Astrocyte of the cerebellum (primary cell): ENCODE data around the gene PARP8.

Experiments
- DNase-seq: peaks from one replicate; pipeline ENCODE4 v3.0.0-alpha.2; 2011; ENCODE audit warnings: low read depth
- H3K4me3 ChIP-seq: 2 replicates; pipeline ENCODE4 v1.5.1; 2011; ENCODE audit warnings: mild to moderate bottlenecking, low read depth, low read length, moderate library complexity
- in situ Hi-C: cut with HindIII; loops from 2 replicates; pipeline ENCODE4 v1.10.0; 2017; ENCODE audit warnings: low sequenced_read_pairs
- TF ChIP-seq, protein P1 (sequence below): IDR thresholded peaks from 2 replicates; pipeline ENCODE4 v1.5.1; 2012; ENCODE audit warnings: low read length, low read depth, moderate library complexity, mild to moderate bottlenecking; ENCODE audit errors: missing control alignments

PARP8 gene

GRCh38 chr5:50823568-50823967 is 157.1 kb downstream of the PARP8 start:
- no peak overlapping the region for H3K4me3 ChIP-seq
- TF ChIP-seq, protein P1, sequence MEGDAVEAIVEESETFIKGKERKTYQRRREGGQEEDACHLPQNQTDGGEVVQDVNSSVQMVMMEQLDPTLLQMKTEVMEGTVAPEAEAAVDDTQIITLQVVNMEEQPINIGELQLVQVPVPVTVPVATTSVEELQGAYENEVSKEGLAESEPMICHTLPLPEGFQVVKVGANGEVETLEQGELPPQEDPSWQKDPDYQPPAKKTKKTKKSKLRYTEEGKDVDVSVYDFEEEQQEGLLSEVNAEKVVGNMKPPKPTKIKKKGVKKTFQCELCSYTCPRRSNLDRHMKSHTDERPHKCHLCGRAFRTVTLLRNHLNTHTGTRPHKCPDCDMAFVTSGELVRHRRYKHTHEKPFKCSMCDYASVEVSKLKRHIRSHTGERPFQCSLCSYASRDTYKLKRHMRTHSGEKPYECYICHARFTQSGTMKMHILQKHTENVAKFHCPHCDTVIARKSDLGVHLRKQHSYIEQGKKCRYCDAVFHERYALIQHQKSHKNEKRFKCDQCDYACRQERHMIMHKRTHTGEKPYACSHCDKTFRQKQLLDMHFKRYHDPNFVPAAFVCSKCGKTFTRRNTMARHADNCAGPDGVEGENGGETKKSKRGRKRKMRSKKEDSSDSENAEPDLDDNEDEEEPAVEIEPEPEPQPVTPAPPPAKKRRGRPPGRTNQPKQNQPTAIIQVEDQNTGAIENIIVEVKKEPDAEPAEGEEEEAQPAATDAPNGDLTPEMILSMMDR = no peak
- DNase-seq = no peak
- in situ Hi-C loops = no loop called here

GRCh38 chr5:50824109-50824508 is 157.7 kb downstream of the PARP8 start:
- H3K4me3 ChIP-seq = no peak overlapping the region
- DNase-seq = no peak
- TF ChIP-seq, protein P1 = no peak
- in situ Hi-C loops = no loop called here

DNA sequence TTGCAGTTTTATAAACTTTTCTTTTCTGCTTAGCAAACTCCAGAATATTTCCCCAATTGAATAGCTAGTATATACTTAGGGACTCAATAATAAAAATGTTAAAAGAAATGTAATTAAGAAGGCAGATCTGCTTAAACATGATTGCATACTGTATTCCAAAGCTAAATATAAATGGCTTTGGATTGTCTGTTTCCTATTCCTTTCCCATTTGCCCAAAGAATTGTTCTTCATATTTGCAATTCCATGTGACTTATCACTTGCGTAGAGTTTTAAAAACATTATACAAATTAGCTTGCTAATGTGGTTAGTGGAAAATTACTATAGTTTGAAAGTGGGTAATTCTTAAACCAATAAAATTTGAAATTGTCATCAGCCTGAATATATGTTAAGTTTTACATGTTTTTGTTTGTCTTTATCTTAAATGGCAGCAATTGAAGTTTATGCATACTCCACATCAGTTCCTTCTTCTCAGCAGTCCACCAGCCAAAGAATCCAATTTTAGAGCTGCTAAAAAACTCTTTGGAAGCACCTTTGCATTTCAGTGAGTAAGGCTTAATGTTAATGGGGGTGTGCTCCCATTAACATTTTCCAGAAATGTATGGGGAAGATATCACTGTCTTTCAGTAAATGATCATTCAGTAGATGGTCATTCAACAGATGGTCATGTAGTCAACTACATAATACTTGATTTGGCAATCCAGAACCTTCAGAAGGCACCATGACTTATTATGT is 161.2 kb downstream of the PARP8 start:
- TF ChIP-seq, protein P1 = no peak
- DNase-seq = no peak
- no peak overlapping the region for H3K4me3 ChIP-seq
- in situ Hi-C loops = no loop called here

- in situ Hi-C loops = no loop called here
- no peak for DNase-seq
- TF ChIP-seq, protein P1 = no peak
- H3K4me3 ChIP-seq = no peak overlapping the region
These were observed 162.6 kb downstream of the PARP8 start for GRCh38 chr5:50829023-50829422.

GRCh38 chr5:50832657-50833284 is 166.3 kb downstream of the PARP8 start:
- DNase-seq = no peak
- in situ Hi-C loops = no loop called here
- no peak overlapping the region for H3K4me3 ChIP-seq
- TF ChIP-seq, protein P1 = no peak

DNA sequence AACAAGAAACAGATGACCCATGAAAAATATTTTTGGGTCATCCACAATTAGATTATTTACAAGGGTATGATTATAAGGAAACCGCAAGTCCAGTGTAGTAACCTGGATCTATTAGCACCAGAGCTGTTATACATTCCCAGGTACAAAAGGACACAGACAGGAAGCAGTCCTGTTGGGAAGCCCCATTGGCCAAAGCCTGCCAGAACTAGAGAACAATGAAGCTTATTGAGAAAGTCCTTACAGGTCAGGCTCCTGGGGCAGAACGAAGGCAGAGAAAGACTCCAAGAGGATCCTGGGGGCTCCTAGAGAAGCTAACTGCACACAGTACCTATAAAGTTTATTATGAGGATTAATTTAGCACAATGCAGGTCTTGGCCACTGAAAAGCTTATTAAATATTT is 169.9 kb downstream of the PARP8 start:
- TF ChIP-seq, protein P1 = no peak
- DNase-seq = no peak
- in situ Hi-C loops = no loop called here

More for the DNA sequence above, 169.9 kb downstream of the PARP8 start:
- no peak overlapping the region for H3K4me3 ChIP-seq
